HG03095 (cell line): ENCODE results near the gene DST.

Experiments
- ATAC-seq: cut with Tn5 transposase; IDR thresholded peaks from one replicate; pipeline ENCODE4 v1.9.1; 2021; ENCODE audit warnings: moderate library complexity; ENCODE audit not compliant: unreplicated experiment

Gene DST

DNA sequence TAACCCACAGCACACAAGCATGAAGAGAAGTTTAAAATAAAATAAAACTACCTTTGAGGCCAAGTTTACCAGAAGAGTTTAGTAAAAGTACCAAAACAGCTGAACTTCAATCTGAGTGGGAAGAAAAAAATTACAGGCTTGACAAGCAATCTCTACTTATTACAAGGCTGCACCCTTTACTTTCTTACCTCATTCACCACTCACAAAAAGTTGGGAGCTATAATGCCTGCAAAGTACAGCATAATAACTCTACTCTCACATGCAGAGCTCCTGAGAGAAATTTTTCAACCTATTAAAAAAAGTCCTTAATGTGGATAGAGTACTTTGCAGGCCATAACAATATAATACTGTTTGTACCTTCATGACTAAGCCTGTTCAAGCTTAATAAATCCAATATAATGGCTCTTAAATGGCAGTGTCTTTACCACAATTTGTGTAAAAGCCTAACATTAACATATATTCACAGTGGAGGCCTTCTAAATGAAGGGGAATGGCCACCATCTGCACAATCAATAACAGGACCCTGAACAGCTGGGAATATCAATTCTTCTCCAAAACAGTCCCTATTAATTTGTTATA lies 103.1 kb downstream of the DST start:
- no peak for ATAC-seq

DNA sequence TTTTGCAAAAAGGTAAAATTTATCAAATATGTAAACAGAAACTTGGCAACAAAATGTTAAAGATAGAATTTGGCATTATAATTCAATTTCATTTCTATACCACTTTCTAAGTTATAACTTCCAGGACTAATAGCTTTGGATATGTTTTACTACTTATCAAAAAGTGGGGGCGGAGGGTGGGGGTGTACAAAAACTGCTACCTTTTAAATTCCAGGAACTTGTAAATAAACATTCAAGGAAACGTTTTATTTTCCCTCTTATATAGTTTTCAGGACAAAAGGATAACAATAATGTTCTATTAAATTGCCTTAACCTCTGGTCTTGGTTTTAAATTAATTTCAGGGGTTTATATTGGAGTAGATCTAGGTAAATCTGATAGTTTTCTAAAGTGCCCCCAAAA lies 103.8 kb downstream of the DST start:
- ATAC-seq = no peak

DNA sequence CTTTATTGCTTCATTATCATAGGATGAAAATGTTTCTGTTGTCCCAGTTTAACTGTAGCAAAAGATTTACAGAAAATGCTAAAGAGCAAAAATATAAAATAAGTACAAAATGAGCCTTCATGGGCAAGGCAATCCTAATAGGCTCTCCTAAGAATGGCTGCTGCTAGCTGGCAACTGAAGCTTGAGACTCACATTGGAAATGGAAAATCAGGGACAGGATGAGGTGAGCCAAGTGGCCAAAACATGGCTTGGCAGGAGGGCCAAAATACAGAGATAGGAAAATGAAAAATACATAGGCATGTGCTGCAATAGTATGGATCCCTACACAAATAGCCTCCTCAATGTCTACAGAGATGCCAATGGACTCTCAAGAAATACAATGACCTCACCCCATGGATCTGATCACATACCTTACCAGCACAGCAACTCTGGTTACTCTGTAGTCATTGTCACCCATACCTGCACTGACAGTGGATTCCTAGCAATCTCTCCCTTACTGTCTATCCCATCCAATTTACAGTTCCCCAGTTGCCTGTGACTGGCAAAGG lies 105.4 kb downstream of the DST start:
- ATAC-seq = no peak

DNA sequence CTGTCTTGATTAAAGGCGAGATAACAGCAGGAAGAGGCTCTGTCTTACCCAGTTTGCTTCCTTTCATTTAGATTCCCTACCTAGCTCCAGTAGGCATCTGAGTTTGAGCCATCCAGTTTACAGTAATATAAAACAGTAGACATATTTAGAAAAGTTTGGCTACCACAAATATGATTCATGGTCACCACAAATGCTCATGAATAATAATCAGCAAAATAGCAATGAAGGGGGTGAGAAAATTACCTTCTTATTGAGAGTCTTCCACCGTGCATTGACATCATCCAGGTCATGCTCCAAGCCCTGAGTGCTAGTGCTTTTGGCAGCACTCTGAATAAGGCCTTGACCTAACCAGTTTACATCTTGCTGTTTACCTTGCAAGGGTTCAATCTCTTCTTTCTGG lies 106.2 kb downstream of the DST start:
- ATAC-seq = no peak

DNA sequence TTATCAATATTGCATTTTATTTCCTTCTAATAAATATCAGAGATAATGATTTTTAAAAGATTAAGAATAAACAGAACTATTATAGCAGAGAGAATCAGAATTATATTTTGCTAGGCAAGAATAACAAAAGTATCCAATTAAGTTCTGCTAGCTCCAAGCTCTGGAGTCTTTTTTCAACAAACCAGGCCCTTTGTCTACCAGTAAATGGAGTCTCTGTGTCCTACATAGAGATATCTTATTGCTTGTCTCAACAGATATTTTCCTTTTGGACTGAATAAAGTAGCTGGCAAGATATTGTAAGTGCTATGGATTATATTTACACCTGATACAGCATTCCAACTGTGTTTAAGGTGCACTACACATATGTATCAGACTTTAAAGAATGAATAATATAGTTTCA lies 107.1 kb downstream of the DST start:
- no peak for ATAC-seq

DNA sequence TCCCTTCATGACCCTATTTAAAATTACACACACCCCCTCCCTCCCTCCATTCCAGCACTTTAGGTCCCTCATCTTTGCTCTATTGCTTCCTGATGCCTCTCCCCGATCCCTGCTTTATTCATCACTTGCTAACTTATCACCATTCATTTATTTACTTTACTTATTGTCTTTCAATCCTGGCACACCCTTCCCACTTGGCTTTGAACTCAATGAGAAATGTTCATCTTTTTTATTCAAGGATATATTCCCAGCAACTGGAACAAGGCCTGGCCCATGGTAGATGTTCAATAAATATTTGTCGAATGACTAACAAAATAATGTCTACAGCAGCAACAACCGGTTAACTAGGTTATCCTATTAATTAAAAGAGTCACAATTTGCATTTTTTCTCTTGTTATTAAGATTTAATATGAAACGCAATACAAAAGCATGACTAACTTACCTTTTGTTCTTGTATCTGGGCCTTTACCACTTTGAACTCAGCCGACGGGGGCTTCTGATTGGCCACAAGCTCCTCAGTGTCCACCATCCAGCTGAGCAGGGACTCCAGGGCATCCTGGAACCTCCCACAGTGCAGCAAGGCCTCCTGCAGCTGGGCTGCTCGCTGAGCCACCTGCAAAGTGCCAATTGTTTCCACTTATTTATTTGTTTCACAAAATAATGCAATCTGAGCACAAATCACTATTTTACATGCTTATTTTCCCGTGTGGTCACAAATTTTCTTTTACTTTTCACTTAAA lies 107.8 kb downstream of the DST start:
- ATAC-seq = no peak

DNA sequence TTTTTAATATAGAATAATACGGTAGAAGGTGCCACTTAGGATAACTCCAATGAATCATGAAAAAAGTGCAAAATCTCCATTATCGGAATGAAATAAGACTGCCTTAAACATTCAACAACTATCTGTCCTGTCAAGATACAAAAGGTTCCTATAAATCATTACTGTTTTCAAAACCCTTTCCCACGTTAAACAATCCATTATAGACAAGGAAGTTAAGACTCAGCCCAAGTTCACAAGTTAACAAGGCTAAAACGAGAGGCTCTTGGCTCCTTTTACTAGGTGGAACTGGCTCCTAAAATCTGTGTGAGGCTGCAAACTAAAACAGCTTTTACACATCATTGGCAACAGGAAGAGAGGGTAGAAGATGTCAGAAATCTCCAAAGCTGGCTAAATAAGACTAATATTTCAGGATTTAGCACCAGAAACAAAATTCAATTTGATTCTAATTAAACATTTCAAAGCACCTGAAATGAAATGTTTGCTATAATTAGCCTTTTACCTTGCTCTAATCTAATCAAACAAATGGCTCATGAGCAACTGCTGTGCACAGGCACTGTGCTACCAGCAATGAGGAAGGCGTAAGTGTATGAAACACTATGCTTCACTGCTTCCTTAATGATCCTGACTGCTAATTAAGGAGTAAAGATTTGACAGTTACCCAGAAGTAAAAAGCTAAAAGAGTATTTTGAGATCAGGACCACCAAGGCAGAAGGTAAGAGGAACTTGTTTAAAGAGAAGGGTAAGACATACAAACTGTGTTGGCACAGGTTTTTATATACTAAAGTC lies 109.7 kb downstream of the DST start:
- ATAC-seq = no peak

DNA sequence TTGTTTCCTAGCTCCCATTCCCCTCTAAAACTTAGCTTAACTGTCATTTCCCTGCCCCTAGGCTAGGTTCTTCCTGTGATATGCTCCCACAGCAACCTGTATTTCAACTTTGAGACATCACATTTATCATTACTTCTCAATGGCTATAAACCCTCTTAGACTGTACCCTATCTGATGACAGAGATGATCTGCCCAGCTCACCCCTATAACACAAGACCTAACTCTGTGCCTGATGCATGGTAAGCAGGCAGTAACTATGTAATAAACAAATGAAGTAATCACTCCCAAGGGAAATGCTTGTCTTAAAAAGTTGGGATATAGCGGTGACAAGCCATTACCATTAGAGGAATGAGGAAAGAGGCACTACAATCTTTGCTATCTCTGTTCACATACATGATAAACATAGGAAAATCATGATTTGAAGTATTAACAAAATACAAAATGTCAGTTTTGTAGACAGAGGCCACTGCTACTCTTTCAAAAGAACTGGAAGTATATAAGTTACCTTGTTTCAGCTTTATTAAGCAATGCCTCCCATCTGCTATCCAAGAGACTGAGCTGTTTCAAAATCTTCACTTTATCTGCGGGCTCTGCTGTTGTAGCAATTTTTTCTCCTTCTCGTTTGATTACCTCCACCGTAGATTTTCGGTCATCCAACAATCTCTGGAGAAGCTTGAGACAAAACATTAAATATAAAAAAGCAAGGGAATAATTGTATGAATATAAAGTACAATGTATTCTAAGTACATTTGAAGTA lies 110.7 kb downstream of the DST start:
- no peak for ATAC-seq

DNA sequence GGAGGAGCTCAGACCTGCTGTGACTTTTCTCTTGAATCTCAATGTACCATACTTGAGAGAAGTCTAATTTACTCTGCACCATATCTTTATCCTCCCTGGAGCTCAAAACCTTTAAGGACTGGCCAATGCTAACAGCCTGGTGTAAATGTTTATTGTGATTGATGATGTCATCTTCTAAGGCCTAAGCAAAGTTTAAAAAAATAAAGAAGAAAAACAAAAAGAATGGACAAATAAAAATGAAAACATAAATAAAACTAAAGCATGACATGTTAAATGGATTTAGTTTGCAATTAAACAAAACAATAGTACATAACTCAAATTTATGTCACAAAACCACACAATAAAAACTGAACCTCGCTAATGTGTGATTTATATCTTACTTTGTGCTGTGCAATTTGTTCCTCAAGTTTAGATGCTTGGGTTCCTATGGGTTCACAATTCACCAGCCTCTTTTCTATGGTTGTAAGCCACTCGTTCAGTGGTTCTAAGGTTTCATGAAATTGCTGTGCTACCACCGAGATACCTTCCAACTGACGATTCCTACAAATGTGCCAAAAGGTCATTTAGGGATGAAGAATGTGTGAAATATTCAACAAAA lies 113.0 kb downstream of the DST start:
- ATAC-seq = no peak

DNA sequence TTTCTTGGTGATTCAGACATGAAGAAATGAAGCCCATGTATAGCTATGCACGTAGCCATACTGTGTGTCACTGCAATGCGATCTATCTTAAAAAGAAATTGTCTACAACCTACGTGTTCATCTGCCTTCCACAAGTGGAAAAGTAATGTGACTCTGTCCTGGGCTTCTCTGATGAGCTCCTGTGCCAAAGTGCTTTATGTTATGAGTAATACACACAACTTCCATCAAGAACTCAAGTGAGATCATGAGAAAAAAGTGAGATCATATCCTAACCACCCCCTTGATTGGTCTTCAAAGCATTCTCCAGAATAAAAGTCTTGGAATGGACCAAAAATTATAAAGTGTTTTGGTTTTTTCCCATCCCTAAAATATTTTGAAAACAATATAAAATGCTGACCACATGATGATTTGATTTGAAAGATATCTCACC lies 114.3 kb downstream of the DST start:
- ATAC-seq = no peak

DNA sequence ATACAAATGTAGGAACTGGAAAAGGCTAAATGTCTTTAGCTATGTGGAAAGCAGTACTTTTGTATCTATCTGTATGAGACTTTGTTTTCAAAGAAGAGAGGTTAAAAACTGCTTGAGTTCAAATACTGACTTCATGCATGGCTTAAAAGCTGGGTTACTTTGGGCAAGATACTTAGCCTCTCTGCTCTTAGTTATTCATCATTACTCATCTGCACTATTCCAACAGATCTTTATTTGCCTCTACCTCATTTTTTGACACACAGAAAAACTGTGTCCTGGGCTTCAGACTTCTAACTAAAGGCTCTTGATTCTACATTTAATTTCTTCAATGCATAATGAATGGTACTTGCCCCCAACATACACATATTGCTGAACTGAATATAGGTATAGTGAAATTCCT lies 114.8 kb downstream of the DST start:
- ATAC-seq = no peak

DNA sequence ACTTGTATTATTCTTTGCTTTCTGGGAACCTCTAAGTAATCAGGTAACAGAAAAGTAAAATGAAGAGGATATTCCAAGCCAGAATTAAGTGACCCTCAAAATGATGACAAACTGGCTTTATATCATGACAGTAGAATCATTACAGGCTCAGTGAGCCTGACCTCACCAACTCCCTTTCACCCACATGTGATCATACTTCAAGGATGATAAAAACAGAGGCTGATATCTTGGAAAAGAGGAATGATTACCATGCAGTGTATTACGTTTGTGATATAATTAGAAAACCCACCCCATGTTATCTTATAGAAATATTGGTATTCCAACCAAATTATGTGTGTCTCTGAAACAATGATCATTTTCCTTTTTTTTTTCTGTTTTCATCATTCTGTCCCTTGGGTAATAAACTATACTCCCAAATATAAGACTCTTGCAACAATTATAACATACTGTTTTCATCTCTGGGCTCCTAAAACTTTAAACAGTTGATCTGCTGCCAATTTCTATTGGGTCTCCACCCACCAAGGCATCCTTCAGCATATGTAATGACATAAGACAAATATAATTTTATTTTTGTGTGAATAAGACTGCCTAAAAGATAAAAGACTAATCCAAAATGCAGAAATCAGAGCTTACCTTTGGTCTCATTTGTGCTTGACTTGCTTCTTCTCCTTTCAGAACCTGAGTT lies 115.7 kb downstream of the DST start:
- ATAC-seq = no peak

DNA sequence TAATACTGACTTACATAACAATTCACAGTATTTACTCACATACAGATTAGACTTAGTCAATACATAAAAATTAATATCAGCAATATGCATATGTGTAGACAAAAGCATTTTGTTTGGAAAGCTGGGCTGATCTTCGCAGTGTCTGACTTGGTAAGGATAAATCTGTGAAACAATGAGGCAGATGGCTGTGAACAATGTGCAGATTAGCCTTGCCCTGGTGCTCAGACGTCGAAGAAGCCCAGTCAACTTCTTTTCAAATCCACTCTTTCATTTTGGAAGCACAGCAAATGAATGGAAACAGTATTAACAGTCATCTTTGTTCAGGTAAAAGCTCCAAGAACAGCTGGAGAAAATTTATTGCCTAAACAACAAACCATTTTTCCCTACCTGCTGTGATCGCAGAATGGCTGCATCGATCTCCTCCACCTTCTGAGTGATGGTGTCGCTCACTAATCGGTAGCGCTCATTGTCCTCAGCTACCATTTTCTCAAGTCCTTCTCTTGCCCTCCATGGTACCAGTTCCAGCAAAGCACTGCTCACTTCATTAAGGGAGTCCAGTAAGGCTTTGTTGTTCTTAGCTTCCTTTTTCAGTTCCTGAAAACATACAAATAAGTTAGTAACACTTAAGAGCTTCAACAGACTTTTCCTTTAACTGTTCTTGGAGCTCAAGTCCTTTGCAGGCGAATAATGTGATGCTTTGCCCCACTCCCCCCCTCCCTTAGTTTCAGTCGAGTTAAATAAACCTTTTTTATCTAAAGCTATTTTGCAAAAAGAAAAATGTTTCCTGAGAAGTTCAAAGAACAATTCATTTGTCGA lies 116.5 kb downstream of the DST start:
- no peak for ATAC-seq

DNA sequence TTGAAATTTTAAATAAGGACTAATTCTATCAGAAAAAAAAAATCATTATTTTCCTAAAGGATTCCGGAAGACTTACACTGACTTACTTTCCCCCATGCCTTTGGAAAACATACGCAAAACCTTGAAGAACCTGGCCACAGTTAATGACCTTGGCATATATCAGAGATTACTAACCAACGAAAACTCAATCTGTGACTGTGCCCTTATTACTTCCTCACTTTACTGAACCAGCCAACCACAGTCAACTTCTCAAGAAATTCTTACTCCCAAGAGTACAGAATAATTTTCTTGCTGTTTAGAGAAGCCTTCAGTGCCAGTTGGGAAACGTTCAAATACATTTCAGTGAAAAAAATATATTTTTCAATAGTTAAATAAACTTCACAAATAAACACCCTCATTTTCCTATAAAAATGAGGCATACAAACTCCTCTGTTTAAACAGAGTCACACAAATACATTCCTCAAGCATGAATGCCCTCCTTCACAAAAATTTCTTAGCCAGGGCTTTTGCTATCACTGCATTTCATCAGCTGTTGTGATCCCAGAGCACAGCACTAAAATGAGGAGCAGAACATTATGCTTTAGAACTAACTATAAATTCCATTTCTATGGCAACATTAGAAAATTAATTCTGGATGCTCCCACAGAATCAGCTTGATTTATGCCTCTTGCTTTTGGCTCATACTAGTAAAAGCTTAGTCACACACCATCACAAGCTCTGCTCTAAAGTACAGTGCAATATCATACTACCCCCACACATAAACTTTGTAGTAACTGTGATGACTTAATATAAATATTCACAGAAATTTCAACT lies 117.6 kb downstream of the DST start:
- no peak for ATAC-seq

DNA sequence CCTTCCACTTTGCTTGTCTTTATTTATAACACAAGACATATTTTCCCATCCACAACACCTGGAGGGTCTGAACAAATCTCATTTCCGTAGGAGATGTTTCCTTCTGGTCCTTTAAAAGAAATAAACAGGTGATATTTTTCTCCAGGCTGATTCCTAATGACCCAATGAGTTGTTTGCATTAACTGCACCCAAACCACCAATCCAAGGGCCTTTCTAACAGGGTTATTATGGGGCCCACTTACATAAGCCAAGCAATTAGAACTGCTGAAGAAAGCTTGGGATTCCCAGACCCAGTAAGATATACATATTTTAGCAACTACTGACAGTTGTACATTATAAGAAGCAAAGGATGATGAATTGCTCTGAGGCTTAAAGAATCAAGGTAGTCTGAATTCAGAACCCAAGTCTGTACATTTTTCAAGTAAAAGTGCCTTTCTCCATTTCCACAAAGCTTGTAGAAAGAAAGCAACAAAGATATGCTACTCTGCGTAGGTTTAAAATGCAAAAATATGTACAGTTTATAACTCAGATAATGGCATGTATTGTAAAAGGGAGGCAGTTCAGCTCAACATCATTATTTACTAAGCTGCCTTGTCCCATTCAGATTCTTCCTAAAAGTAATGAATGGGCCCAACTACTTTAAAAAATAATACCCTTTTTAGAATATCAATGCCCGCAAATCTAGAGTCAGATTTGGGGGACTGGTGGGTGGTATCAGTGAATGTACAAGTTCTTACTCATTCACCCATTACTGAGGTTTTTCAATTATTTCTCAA lies 120.0 kb downstream of the DST start:
- ATAC-seq = no peak

DNA sequence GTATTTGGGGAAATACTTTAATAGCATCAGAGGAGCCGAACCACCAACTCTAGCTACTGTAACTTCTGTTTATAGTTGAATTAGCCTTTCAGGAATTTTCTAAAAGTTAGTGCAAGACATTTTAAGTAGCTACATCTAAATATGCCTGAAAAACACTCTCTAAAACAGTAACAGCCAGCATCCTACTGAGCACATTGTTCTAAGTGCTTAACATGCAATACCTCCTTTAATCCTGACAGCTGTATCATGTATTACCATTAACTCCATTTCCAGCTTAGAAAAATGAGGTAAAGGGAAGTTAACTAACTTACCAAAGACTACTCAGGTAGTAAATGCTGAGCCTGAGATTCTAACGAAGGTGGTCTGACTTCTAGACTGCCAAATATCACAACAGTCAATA lies 120.7 kb downstream of the DST start:
- no peak for ATAC-seq

DNA sequence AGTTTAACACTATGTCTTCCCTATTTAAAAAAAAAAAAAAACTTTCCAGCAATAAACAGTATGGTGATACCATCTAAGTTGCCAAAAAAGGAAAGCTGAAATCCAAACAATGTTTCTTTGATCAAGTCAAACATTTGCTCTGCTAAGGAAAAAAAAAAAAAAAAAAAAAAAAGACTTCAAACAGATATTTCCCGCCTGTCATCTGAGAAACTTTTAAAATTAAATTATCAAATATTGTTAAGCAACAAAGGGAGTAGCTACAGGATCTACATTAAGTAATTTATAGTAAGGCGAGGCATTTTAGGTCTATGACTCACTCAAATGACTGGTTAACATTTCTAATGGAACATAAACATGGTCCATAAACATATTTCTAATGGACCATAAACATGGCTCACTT lies 121.2 kb downstream of the DST start:
- no peak for ATAC-seq

DNA sequence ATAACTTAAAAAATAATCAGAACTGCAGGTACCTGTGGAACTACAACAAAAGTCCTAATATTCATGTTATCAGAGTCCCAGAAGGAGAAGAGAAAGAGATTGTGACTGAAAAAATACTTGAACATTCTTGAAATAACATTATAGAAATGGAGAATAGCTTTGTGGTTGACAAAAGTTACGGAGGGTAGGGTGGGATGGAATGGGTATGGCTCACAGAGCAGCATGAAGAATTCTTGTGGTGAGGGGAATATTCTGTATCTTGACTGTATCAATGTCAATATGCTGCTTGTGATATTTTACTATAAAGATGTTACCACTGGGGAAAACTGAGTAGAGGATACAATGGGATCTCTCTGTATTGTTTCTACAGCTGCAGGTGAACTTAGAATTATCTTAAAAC lies 122.5 kb downstream of the DST start:
- ATAC-seq = no peak
